IPS-20b (cell line): Measurements from ENCODE around the gene RPUSD1.

Experiments used
- H3K27ac ChIP-seq: one replicate; pipeline ENCODE4 v1.5.1; 2013; ENCODE audit warnings: low read length
- H3K27me3 ChIP-seq: 2 replicates; pipeline ENCODE4 v1.6.1; 2013; ENCODE audit warnings: mild to moderate bottlenecking, low read length, inconsistent platforms; ENCODE audit not compliant: insufficient read depth
- H3K36me3 ChIP-seq: 2 replicates; pipeline ENCODE4 v1.6.1; 2013; ENCODE audit warnings: low read depth, mild to moderate bottlenecking, inconsistent platforms, low read length, moderate library complexity; ENCODE audit not compliant: insufficient read depth
- H3K4me1 ChIP-seq: 2 replicates; pipeline ENCODE4 v1.6.1; 2013; ENCODE audit warnings: mild to moderate bottlenecking, control low read depth, inconsistent platforms, low read length, moderate library complexity; ENCODE audit not compliant: insufficient read depth
- H3K4me3 ChIP-seq: 2 replicates; pipeline ENCODE4 v1.5.1; 2013; ENCODE audit warnings: mild to moderate bottlenecking, low read length, inconsistent platforms
- H3K9ac ChIP-seq: 2 replicates; pipeline ENCODE4 v1.6.1; 2013; ENCODE audit warnings: low read depth, mild to moderate bottlenecking, inconsistent platforms, low read length, moderate library complexity
- H3K9me3 ChIP-seq: 2 replicates; pipeline ENCODE4 v1.6.1; 2013; ENCODE audit warnings: mild to moderate bottlenecking, low read depth, low read length, inconsistent platforms; ENCODE audit not compliant: insufficient read depth

Gene RPUSD1

DNA sequence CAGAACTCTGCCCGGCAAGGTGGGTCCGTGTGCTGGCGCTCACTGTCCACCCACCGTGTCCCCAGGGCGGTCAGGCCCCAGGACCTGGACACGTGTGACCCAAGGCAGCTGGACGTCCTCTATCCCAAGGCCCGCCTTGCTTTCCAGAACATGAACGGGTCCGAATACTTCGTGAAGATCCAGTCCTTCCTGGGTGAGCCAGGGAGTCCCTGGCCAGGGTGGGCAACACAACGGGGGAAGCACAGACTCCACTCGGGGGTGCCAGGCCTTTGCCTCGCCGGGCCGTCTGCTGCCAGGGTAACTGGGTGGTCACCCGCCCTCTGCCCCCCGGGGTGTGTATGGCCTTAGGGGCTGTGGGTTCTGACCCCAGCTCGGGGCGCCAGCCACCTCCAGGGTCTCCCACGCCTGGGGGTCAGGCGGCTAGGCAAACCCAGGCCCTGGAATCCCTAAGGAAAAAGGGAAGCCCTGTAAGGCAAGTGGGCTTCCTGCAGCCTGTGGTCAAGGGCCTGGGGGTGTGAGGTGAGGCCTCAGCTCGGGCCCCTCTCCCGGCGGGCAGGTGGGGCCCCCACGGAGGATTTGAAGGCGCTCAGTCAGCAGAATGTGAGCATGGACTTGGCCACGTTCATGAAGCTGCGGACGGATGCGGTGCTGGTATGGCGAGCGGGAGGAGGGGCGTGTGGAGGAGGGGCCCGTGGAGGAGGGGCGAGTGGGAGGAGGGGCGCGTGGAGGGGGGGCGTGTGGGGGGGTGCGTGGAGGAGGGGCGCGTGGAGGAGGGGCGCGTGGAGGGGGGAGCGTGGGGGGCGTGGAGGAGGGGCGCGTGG, 21.2 kb downstream of the RPUSD1 start:
- H3K4me3 ChIP-seq = no peak overlapping the region
- H3K9me3 ChIP-seq = no peaks in the 10 kb centered on the region
- H3K27me3 ChIP-seq = no peaks in the 10 kb centered on the region
- H3K27ac ChIP-seq = no peak overlapping the region
- no peaks in the 10 kb centered on the region for H3K4me1 ChIP-seq
- H3K36me3 ChIP-seq = no peaks in the 10 kb centered on the region
- H3K9ac ChIP-seq = no peak overlapping the region

DNA sequence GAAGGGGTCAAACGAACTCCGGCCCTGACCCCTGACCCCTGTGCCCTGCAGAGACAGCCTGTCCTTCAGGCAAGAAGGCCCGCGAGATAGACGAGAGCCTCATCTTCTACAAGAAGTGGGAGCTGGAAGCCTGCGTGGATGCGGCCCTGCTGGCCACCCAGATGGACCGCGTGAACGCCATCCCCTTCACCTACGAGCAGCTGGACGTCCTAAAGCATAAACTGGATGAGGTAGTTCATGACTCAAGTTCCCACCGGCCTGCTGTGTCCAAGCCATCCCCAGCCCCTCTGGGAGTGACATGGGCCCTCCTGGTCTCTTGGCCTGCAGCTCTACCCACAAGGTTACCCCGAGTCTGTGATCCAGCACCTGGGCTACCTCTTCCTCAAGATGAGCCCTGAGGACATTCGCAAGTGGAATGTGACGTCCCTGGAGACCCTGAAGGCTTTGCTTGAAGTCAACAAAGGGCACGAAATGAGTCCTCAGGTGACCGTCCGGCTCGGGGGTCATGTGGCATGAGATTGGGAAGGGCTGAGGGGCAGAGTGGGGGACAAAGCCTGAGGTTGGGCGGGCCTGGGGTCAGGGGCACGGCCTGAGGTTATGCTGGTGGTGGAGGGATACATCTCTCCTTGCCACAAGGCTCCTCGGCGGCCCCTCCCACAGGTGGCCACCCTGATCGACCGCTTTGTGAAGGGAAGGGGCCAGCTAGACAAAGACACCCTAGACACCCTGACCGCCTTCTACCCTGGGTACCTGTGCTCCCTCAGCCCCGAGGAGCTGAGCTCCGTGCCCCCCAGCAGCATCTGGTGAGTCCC, 22.0 kb downstream of the RPUSD1 start:
- H3K27me3 ChIP-seq = no peaks in the 10 kb centered on the region
- H3K36me3 ChIP-seq = no peaks in the 10 kb centered on the region

DNA sequence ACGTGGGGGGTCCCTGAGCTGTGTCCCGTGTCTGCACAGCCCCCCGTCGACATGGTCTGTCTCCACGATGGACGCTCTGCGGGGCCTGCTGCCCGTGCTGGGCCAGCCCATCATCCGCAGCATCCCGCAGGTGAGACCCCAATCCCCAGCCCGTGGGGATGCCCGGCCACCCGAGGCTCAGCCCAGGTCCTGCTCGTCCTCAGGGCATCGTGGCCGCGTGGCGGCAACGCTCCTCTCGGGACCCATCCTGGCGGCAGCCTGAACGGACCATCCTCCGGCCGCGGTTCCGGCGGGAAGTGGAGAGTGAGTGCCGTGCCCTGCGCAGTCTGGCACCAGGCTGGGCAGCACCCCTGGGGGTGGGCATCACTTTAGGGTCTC, 22.7 kb downstream of the RPUSD1 start:
- no peak overlapping the region for H3K4me3 ChIP-seq
- H3K36me3 ChIP-seq = no peaks in the 10 kb centered on the region
- H3K27me3 ChIP-seq = no peaks in the 10 kb centered on the region
- no peaks in the 10 kb centered on the region for H3K4me1 ChIP-seq
- H3K9ac ChIP-seq = no peak overlapping the region
- no peak overlapping the region for H3K27ac ChIP-seq
- no peaks in the 10 kb centered on the region for H3K9me3 ChIP-seq

More for the DNA sequence above, 22.0 kb downstream of the RPUSD1 start:
- no peak overlapping the region for H3K9ac ChIP-seq
- no peak overlapping the region for H3K4me3 ChIP-seq
- H3K27ac ChIP-seq = no peak overlapping the region
- no peaks in the 10 kb centered on the region for H3K9me3 ChIP-seq
- no peaks in the 10 kb centered on the region for H3K4me1 ChIP-seq

DNA sequence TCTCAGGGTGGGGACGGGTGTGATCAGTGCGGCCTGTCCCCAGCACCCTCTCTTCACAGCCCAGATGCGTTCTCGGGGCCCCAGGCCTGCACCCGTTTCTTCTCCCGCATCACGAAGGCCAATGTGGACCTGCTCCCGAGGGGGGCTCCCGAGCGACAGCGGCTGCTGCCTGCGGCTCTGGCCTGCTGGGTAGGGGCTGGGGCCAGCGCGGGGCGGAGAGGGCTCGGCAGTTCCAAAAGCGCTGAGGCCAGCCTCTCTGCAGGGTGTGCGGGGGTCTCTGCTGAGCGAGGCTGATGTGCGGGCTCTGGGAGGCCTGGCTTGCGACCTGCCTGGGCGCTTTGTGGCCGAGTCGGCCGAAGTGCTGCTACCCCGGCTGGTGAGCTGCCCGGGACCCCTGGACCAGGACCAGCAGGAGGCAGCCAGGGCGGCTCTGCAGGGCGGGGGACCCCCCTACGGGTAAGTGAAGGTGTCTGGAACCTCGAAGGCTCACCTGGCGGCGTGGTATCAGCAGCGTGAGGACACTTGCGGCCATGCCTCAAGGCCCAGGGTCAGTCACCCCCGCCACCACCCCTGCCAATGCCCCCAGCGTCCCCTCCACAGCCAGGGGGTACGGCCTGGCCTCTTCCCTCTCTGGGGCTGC, 23.2 kb downstream of the RPUSD1 start:
- Histone ChIP-seq H3K4me3 (no peak overlapping the region), H3K4me1 (no peaks in the 10 kb centered on the region), H3K9me3 (no peaks in the 10 kb centered on the region), H3K9ac (no peak overlapping the region), H3K36me3 (no peaks in the 10 kb centered on the region), H3K27me3 (no peaks in the 10 kb centered on the region), H3K27ac (no peak overlapping the region)

DNA sequence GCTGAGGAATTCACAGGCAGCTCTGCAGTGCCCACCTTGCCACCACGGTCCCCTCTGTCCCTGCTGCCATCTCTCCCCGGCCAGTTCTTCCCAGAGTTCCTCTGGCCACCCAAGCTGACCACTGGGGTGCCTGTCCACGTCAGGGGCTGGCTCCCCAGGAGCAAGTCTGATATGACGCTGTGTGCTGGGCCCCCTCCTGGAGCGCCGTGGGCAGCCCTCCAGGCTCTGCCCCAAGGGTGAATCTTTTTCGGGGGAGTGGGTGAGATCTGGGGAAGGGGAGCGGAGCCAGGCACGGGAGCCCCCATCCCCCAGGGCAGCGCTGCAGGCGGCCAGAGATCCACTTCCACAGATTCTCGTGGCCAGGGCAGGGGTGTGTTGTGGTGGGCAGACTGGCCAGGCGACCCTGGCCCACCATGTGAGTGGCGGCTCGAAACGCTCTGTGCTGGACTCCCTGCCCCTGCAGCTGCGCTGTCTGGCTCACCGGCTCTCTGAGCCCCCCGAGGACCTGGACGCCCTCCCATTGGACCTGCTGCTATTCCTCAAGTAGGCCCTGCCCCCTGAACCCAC, 23.9 kb downstream of the RPUSD1 start:
- no peak overlapping the region for H3K4me3 ChIP-seq
- no peaks in the 10 kb centered on the region for H3K36me3 ChIP-seq
- H3K27me3 ChIP-seq = no peaks in the 10 kb centered on the region
- no peak overlapping the region for H3K27ac ChIP-seq
- no peaks in the 10 kb centered on the region for H3K9me3 ChIP-seq
- no peaks in the 10 kb centered on the region for H3K4me1 ChIP-seq
- H3K9ac ChIP-seq = no peak overlapping the region

DNA sequence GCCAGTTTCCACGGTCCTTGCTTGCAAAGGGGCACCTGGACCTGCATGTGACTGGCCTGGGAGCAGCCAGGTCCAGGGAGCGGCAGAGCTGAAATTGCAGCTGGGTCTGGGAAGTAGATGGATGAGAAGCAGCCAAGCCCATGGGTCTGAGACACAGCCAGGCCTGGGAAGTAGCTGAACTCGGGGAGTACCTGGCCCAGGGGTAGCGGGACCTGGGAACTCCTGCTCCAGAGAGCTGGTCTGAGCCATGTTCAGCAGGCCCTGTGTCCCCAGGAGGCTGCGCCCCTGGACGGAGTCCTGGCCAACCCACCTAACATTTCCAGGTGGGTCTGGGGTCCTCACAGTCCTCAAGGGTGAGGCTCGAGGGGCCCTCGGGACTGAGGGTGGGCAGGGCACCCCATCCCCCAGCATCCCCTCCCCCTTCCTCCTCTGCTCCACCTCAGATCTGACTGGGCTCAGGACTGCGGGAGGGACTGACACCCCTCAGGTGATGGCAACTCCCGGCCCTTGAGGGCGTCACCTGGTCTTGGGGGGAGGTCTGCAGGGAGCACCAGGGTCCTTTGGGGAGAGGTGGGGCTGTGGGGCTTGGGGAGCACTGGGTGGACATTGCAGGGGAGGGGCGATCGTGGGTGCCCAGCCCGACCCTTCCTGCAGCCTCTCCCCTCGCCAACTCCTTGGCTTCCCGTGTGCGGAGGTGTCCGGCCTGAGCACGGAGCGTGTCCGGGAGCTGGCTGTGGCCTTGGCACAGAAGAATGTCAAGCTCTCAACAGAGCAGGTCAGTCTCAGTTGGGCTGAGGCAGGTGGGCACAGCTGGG, 24.6 kb downstream of the RPUSD1 start:
- no peaks in the 10 kb centered on the region for H3K4me1 ChIP-seq
- H3K27ac ChIP-seq = no peak overlapping the region
- no peaks in the 10 kb centered on the region for H3K36me3 ChIP-seq
- no peaks in the 10 kb centered on the region for H3K27me3 ChIP-seq
- no peaks in the 10 kb centered on the region for H3K9me3 ChIP-seq
- no peak overlapping the region for H3K4me3 ChIP-seq
- H3K9ac ChIP-seq = no peak overlapping the region

DNA sequence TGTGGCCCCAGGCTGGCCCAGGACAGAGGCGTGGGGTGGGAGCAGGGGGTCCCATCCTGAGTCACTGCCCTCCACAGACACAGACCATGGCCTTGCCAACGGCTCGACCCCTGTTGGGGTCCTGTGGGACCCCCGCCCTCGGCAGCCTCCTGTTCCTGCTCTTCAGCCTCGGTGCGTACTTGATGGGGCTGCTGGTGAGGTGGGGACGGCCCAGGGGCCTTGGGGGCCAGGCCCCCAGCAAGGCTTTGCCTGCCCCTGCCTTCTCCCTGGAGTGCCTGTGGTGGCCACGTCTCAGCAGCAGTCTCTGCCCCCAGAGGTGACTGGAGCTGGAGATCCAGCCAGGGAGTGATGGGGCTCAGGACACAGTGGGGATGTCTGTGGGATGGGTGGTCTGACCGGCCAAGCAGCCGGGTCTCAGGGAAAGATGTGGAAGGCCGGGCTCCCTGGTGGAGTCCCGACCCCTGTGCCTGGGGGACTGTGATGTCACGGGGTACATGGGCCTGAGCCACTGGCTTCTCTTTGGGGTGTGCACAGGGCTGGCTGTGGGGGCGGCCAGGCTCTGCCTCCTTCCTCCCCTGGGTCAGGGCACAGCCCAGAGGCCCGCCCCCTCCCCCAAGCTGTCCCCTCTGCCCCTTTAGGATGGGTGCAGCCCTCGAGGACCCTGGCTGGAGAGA, 25.4 kb downstream of the RPUSD1 start:
- H3K9me3 ChIP-seq = no peaks in the 10 kb centered on the region
- H3K27me3 ChIP-seq = no peaks in the 10 kb centered on the region
- H3K36me3 ChIP-seq = no peaks in the 10 kb centered on the region
- H3K4me1 ChIP-seq = no peaks in the 10 kb centered on the region
- no peak overlapping the region for H3K27ac ChIP-seq
- H3K4me3 ChIP-seq = no peak overlapping the region
- no peak overlapping the region for H3K9ac ChIP-seq

DNA sequence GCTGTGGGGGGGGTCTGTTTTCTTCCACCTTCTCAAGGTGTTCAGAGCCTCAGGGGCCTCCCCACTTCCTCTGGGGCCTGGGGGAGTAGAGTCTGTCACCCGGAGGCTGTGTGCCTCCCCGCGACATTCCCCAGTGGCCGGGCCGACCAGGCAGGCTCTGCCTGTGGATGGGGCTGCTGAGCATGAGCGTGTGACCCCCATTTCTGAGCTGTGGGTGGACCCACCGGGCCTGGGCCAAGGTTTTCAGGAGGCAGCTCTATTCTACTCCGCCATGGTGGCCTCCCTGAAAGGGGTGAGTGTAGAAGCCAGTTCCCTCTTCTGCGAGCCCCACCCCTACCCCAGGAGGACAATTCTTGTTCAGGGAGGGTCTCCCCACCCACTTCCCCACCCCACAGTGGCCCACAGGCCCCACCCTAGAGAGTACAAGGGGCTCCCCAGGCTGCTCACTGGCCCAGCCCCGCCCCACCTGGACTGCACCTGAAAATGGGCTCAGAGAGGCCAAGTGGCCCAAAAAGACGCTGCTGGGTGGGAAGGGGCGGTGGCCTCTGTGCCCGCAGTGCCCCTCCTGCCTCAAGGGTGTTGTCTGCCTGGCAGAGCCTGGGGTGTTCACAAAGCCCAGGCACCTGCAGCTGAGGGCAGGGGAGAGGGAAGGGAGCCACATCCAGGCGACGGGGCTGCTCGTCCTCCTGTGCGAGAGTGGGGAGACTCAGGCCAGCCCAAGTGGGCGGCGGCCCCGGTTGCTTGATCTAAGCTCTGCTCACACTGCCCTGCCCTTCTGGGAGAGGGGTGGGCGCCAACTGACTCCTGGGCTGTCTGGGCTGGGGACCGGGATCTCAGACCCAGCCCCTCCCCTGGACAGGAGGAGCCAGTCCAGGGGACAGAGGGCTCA, 26.3 kb downstream of the RPUSD1 start:
- Histone ChIP-seq H3K27ac (no peak overlapping the region), H3K36me3 (no peaks in the 10 kb centered on the region), H3K4me1 (no peaks in the 10 kb centered on the region), H3K4me3 (no peak overlapping the region), H3K9me3 (no peaks in the 10 kb centered on the region; the same call in 1 of the 2 replicates), H3K9ac (no peak overlapping the region), H3K27me3 (no peaks in the 10 kb centered on the region)

DNA sequence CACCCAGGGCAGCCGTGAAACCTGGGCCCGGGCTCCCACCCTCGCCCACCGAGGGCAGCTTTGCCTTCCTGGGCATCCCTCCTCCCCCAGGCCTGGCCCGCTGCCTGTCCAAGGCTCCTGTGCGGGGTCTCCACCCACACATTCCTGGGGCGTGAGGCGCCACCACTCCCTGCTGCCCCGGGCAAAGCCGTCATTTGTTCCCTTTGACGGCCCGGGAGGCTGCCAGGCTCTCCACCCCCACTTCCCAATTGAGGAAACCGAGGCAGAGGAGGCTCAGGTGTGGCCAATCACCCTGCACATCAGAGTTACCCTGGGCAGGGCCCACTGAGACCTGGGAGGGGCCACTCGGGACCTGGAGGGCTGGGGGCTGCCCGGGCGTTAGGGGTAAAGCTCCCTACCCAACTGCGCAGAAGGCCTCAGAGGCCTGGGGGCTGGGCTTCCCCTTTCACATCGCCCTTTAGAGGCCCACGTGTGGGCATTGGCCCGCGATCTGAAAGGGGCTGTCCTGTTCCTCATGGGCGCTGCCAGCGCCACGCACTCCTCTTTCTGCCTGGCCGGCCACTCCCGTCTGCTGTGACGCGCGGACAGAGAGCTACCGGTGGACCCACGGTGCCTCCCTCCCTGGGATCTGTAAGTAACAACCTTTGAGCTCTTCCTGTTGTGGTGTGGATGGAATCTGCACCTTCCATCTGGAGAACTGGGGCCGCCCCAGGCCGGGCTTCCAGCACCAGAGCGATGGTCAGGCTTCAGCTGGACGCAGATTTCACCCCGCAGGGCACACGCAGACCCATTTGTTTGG, 27.4 kb downstream of the RPUSD1 start, which contains the start of gene MSLN:
Gene MSLN, plus strand, starts transcription at position 190 of the 799 bp plus-strand sequence. CDS start 1,947 bp downstream, outside the sequence.
- no peak within 1 kb of the TSS for H3K27ac ChIP-seq
- H3K27me3 ChIP-seq = no peaks in the 10 kb centered on the region
- no peak within 1 kb of the TSS for H3K4me3 ChIP-seq
- no peak within 1 kb of the TSS for H3K9ac ChIP-seq
- H3K4me1 ChIP-seq = no peaks in the 10 kb centered on the region
- H3K36me3 ChIP-seq = no peaks in the 10 kb centered on the region
- H3K9me3 ChIP-seq = no peaks in the 10 kb centered on the region; the same call in 1 of the 2 replicates
